Ascending aorta (tissue), 2 donors: ENCODE data around the gene GIT1. TPM values are rescaled to one million over a fixed set of nuclear protein-coding genes. Genes with fewer than 3 reads are reported as not detected.
A peak's percentile ranks its signal among the peaks of the same experiment; 100 is the strongest.

Source experiments
- DNase-seq, 2 donors: peaks; one replicate each; pipeline ENCODE4 v3.0.0-alpha.2; 2019; ENCODE audit warnings: low spot score in 2 of 2
- H3K27ac ChIP-seq, 2 donors: fragments of 200-600 bp; sonication (generic); one replicate each; pipeline ENCODE4 v1.5.1; 2016 to 2017; ENCODE audit warnings: mild to moderate bottlenecking in 1 of 2
- H3K27me3 ChIP-seq: fragments of 200-600 bp; sonication (generic); one replicate; pipeline ENCODE4 v1.5.1; 2017
- H3K36me3 ChIP-seq, 2 donors: fragments of 200-600 bp; sonication (generic); one replicate each; pipeline ENCODE4 v1.5.1; 2016
- H3K4me1 ChIP-seq, 2 donors: fragments of 200-600 bp; sonication (generic); one replicate each; pipeline ENCODE4 v1.5.1; 2016 to 2017; ENCODE audit warnings: mild to moderate bottlenecking in 1 of 2
- H3K4me3 ChIP-seq, 2 donors: fragments of 200-600 bp; sonication (generic); one replicate each; pipeline ENCODE4 v1.5.1; 2016 to 2017; ENCODE audit warnings: mild to moderate bottlenecking in 1 of 2
- H3K9me3 ChIP-seq, 2 donors: fragments of 200-600 bp; sonication (generic); one replicate each; pipeline ENCODE4 v1.5.1; 2016
- intact Hi-C: fragments of 100-400 bp; cut with DNase I; formaldehyde crosslinking; loops from one replicate; pipeline ENCODE4 v1.15.1; 2023
- total RNA-seq: library from RNA; depleted of rRNA; stranded (reverse); fragments of >200 nt; gene quantifications from one replicate; pipeline ENCODE4 v1.1.0, GENCODE V29; 2016
- TF ChIP-seq, protein P1 (sequence below), 3 experiments: fragments of 200-600 bp in 2 of 3; fragments of 450-650 bp in 1 of 3; sonication (generic) in 2 of 3; IDR thresholded peaks; one replicate each; pipeline ENCODE4 v1.5.1; 2016 to 2019; ENCODE audit warnings: antibody characterized with exemption in 3 of 3, mild to moderate bottlenecking in 1 of 3, moderate library complexity in 1 of 3

GIT1 gene
- total RNA-seq, 1 donor from 2014 or later = 142 TPM

DNA sequence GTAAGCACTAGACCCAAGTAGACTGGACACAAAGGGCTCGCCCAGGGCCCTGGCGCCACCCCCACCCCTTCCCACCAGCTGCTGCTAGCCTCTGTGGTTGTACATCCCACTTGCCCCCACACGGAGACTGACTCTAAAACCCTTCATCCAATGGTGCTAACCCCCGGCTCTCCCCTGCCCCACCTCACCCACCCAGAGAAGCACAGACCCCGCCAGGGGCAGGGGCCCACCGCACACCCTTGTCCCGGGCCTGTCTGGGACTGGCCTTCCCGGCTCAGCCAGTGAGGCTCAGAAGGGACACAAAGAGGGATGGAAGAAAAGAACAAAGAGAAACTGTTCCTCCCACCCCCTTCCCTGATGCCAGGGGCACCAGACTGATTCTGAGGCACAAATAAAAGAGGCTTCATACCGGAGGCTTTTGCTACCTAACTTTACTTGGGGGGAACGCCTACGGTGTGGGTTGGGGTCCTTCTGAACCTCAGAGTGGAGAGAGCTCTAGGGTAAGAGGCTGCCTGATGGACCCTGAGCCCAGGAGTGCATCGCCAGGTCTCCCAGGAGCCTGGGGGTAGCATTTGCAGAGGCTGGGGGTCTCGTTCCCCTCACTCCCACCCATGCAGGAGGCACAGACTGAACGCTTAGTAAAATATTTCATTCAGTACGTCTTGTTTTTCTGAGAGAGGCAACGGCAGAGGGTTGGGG, 25.1 kb upstream of the GIT1 start:
- peaks cover 15 to 38% of the 10 kb centered on the region in 2 donors for H3K4me1 ChIP-seq
- H3K27me3 ChIP-seq = no peaks in the 10 kb centered on the region
- H3K4me3 ChIP-seq = no peak overlapping the region
- TF ChIP-seq, protein P1, sequence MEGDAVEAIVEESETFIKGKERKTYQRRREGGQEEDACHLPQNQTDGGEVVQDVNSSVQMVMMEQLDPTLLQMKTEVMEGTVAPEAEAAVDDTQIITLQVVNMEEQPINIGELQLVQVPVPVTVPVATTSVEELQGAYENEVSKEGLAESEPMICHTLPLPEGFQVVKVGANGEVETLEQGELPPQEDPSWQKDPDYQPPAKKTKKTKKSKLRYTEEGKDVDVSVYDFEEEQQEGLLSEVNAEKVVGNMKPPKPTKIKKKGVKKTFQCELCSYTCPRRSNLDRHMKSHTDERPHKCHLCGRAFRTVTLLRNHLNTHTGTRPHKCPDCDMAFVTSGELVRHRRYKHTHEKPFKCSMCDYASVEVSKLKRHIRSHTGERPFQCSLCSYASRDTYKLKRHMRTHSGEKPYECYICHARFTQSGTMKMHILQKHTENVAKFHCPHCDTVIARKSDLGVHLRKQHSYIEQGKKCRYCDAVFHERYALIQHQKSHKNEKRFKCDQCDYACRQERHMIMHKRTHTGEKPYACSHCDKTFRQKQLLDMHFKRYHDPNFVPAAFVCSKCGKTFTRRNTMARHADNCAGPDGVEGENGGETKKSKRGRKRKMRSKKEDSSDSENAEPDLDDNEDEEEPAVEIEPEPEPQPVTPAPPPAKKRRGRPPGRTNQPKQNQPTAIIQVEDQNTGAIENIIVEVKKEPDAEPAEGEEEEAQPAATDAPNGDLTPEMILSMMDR (IDR thresholded peaks at IDR 0.05) = no peak
- no peak for DNase-seq
- intact Hi-C loops = loop anchor here (1.0 kb wide), 1 partner anchor 23 kb away; no protein-coding TSS in a partner anchor
- H3K36me3 ChIP-seq = no peaks in the 10 kb centered on the region
- no peak overlapping the region for H3K27ac ChIP-seq
- no peaks in the 10 kb centered on the region for H3K9me3 ChIP-seq

DNA sequence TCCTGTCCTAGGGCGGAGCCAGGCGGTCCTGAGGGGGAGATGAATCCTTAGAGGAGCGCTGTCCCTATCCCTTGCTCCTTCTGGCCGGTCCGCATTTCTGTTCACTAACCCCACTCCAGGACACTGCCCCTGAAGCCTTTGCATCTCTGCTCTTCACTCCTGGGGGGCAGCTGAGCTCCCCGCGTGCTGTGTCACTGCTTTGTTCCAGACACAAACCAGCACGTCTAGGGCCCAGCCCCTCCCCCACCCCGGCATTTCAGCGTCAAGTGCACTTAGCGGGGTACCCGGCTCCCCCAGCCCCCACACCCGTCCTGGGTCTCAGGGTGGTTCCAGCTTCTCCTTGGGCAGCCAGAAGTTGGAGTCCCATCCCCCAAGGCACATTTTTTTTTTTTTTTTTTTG, 24.4 kb upstream of the GIT1 start:
- Histone ChIP-seq H3K27me3 (no peaks in the 10 kb centered on the region), H3K27ac (no peak overlapping the region), H3K36me3 (no peaks in the 10 kb centered on the region), H3K4me1 (peaks cover 15 to 38% of the 10 kb centered on the region in 2 donors), H3K4me3 (peak overlapping the region; percentile 34 to 47), H3K9me3 (no peaks in the 10 kb centered on the region)
- no peak for DNase-seq
- TF ChIP-seq, protein P1 (IDR thresholded peaks at IDR 0.05) = no peak
- intact Hi-C loops = loop anchor here (1.0 kb wide), 1 partner anchor 34 kb away; no protein-coding TSS in a partner anchor

GRCh38 chr17:29613352-29613837, 23.9 kb upstream of the GIT1 start:
- Histone ChIP-seq H3K27ac (peak overlapping the region in 1 of 2 donors; percentile 24), H3K4me3 (peak overlapping the region; percentile 34 to 47), H3K9me3 (no peaks in the 10 kb centered on the region), H3K27me3 (no peaks in the 10 kb centered on the region), H3K4me1 (peaks cover 15 to 38% of the 10 kb centered on the region in 2 donors), H3K36me3 (no peaks in the 10 kb centered on the region)
- DNase-seq = peak; percentile 66 to 96
- TF ChIP-seq, protein P1 (IDR thresholded peaks at IDR 0.05) = peak; percentile 82 to 93 (median 87)
- intact Hi-C loops = loop anchor here (1.0 kb wide), 1 partner anchor 33 kb away; no protein-coding TSS in a partner anchor

DNA sequence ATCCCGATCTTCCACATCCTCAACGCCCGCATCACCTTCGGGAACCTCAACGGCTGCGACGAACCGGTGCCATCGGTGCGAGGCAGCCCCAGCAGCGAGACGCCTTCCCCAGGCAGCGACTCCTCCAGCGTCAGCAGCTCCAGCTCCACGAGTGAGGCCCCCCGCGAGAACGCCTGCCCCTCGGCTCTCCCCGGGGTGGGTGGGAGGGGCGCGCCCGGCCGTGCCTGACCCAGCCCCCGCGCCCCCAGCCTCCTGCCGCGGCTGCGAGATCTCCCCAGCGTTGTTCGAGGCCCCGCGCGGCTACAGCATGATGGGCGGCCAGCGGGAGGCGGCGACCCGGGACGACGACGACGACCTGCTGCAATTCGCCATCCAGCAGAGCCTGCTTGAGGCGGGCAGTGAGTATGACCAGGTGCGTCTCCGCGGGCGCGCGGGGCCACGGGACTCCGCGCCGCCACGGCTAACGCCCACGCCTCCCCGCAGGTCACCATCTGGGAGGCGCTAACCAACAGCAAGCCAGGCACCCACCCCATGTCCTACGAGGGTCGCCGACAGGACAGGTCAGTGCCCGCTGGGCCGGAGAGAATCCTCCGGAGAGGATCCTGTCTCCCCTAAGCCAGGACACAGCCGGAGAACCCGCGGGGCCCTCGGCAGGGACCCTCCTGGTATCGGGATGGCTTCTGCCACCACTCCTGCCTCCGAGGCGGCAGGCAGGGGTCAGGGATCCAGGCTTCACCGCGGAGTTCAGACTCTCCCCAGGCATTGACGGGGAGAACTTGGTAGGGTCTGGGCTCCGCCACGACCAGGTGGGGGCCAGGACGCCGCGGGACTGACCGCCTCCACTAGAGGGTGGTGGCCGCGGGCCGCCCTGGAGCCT, 23.2 kb upstream of the GIT1 start:
- Histone ChIP-seq H3K9me3 (no peaks in the 10 kb centered on the region), H3K36me3 (no peaks in the 10 kb centered on the region), H3K4me3 (peak overlapping the region in 1 of 2 donors; percentile 47), H3K27me3 (no peaks in the 10 kb centered on the region), H3K27ac (peak overlapping the region in 1 of 2 donors; percentile 24), H3K4me1 (peaks cover 14 to 34% of the 10 kb centered on the region in 2 donors)
- DNase-seq = no peak
- TF ChIP-seq, protein P1 (IDR thresholded peaks at IDR 0.05) = no peak
- intact Hi-C loops = loop anchor here (1.0 kb wide), 1 partner anchor 32 kb away; no protein-coding TSS in a partner anchor

DNA sequence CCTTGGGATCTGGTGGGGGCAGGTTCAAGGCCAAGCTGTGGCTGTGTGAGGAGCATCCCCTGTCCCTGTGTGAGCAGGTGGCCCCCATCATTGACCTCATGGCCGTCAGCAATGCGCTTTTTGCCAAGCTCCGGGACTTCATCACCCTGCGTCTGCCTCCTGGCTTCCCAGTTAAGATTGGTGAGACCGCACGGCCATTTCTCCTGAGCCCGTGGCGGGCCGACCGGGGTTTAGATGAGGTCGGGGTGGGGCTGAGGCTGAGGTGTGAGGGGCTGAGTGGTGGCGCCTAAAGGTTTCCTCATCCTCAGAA, 22.6 kb upstream of the GIT1 start:
- Histone ChIP-seq H3K4me3 (no peak overlapping the region), H3K36me3 (no peaks in the 10 kb centered on the region), H3K27me3 (no peaks in the 10 kb centered on the region), H3K27ac (no peak overlapping the region), H3K4me1 (peaks cover 8 to 28% of the 10 kb centered on the region in 2 donors), H3K9me3 (no peaks in the 10 kb centered on the region)
- intact Hi-C loops = no loop called here
- TF ChIP-seq, protein P1 (IDR thresholded peaks at IDR 0.05) = no peak
- no peak for DNase-seq
